GM23338 (cell line): ENCODE data around the gene TBC1D5. TPM values are rescaled to one million over a fixed set of nuclear protein-coding genes. Genes with fewer than 3 reads are reported as not detected.

ENCODE experiments used
- ATAC-seq: fragments of 200-7000 bp; cut with Tn5 transposase; 3 replicates; pipeline ENCODE4 v1.9.1; 2020
- DNase-seq: peaks from one replicate; pipeline ENCODE4 v3.0.0-alpha.2; 2015; ENCODE audit warnings: low spot score
- H2AFZ ChIP-seq: fragments of 200-600 bp; sonication (generic); 2 replicates; pipeline ENCODE4 v1.8.0; 2016; ENCODE audit warnings: antibody characterized with exemption, mild to moderate bottlenecking, moderate library complexity
- H3F3A ChIP-seq: fragments of 200-600 bp; sonication (generic); replicated peaks from 2 replicates; pipeline ENCODE4 v1.8.0; 2017; ENCODE audit warnings: antibody characterized with exemption, mixed run types, low read depth
- H3K27ac ChIP-seq: fragments of 200-600 bp; sonication (generic); 2 replicates; pipeline ENCODE4 v1.6.1; 2016; ENCODE audit warnings: low read depth
- H3K27me3 ChIP-seq: fragments of 200-600 bp; sonication (generic); 2 replicates; pipeline ENCODE4 v1.8.0; 2016; ENCODE audit warnings: mild to moderate bottlenecking, mixed run types, moderate library complexity; ENCODE audit not compliant: insufficient read depth
- H3K36me3 ChIP-seq: fragments of 200-600 bp; sonication (generic); 2 replicates; pipeline ENCODE4 v1.8.0; 2016; ENCODE audit warnings: mild to moderate bottlenecking; ENCODE audit not compliant: insufficient read depth
- H3K4me1 ChIP-seq: fragments of 200-600 bp; sonication (generic); 2 replicates; pipeline ENCODE4 v1.8.0; 2016; ENCODE audit warnings: mild to moderate bottlenecking, moderate library complexity; ENCODE audit not compliant: insufficient read depth
- H3K4me2 ChIP-seq: fragments of 200-600 bp; sonication (generic); 2 replicates; pipeline ENCODE4 v1.7.1; 2017; ENCODE audit warnings: mixed run types
- H3K4me3 ChIP-seq: fragments of 200-600 bp; sonication (generic); 2 replicates; pipeline ENCODE4 v1.6.1; 2016; ENCODE audit warnings: mixed run types
- H3K79me2 ChIP-seq: fragments of 200-600 bp; sonication (generic); replicated peaks from 2 replicates; pipeline ENCODE4 v1.8.0; 2017; ENCODE audit warnings: mild to moderate bottlenecking; ENCODE audit not compliant: insufficient read depth
- H3K9me2 ChIP-seq: fragments of 200-600 bp; sonication (generic); 2 replicates; pipeline ENCODE4 v1.8.0; 2017; ENCODE audit not compliant: insufficient read depth
- H4K20me1 ChIP-seq: fragments of 200-600 bp; sonication (generic); replicated peaks from 2 replicates; pipeline ENCODE4 v1.8.0; 2017; ENCODE audit warnings: mild to moderate bottlenecking; ENCODE audit not compliant: insufficient read depth
- H3K27ac Mint-ChIP-seq: 2 replicates; pipeline ENCODE4 v1.8.0; 2020; ENCODE audit warnings: inconsistent platforms, mild to moderate bottlenecking, moderate library complexity, mixed read lengths
- H3K27me3 Mint-ChIP-seq: 3 replicates; pipeline ENCODE4 v1.8.0; 2022; ENCODE audit warnings: low read depth, mild to moderate bottlenecking, moderate library complexity, mixed read lengths, inconsistent platforms; ENCODE audit not compliant: insufficient read depth, poor library complexity
- H3K36me3 Mint-ChIP-seq: 3 replicates; pipeline ENCODE4 v1.8.0; 2021; ENCODE audit warnings: low read depth, mild to moderate bottlenecking, inconsistent platforms, moderate library complexity, mixed read lengths
- H3K4me1 Mint-ChIP-seq: 3 replicates; pipeline ENCODE4 v1.8.0; 2020; ENCODE audit warnings: mild to moderate bottlenecking, inconsistent platforms, mixed read lengths
- H3K4me3 Mint-ChIP-seq: 3 replicates; pipeline ENCODE4 v1.8.0; 2021; ENCODE audit warnings: moderate library complexity, mild to moderate bottlenecking, inconsistent platforms, mixed read lengths
- H3K9me3 Mint-ChIP-seq: 3 replicates; pipeline ENCODE4 v1.8.0; 2020; ENCODE audit warnings: moderate library complexity, mild to moderate bottlenecking, inconsistent platforms, mixed read lengths
- CREB1 ChIP-seq: fragments of 250-450 bp; sonication (Bioruptor Pico); IDR thresholded peaks from 2 replicates; pipeline ENCODE4 v1.5.0; 2020; ENCODE audit warnings: low read depth, mild to moderate bottlenecking, moderate library complexity
- CTCF ChIP-seq, 2 experiments: fragments of 200-600 bp in 1 of 2; sonication (generic) in 1 of 2; conservative IDR thresholded peaks; 2 replicates each; pipeline versions ENCODE4 v1.5.1 to v1.6.1; 2016 to 2017; ENCODE audit warnings: antibody characterized with exemption in 2 of 2, low read depth in 2 of 2, mild to moderate bottlenecking in 2 of 2, moderate library complexity in 1 of 2
- EZH2 ChIP-seq: fragments of 200-600 bp; sonication (generic); IDR thresholded peaks from one replicate; pipeline ENCODE4 v1.8.0; 2017; ENCODE audit warnings: antibody characterized with exemption, mild to moderate bottlenecking, low read depth; ENCODE audit not compliant: unreplicated experiment
- EZH2phosphoT487 ChIP-seq: fragments of 200-600 bp; sonication (generic); IDR thresholded peaks from one replicate; pipeline ENCODE4 v1.8.1; 2018; ENCODE audit warnings: antibody characterized with exemption; ENCODE audit not compliant: unreplicated experiment
- JUNB ChIP-seq: IDR thresholded peaks from one replicate; pipeline ENCODE4 v1.6.1; 2016; ENCODE audit warnings: antibody characterized with exemption; ENCODE audit not compliant: unreplicated experiment
- NANOG ChIP-seq: IDR thresholded peaks from 2 replicates; pipeline ENCODE4 v1.6.1; 2016; ENCODE audit warnings: antibody characterized with exemption, borderline replicate concordance
- POLR2AphosphoS5 ChIP-seq: IDR thresholded peaks from 2 replicates; pipeline ENCODE4 v1.6.1; 2016; ENCODE audit warnings: antibody characterized with exemption, low read depth
- REST ChIP-seq: IDR thresholded peaks from one replicate; pipeline ENCODE4 v1.6.1; 2018; ENCODE audit warnings: antibody characterized with exemption; ENCODE audit not compliant: unreplicated experiment
- STAT1 ChIP-seq: IDR thresholded peaks from one replicate; pipeline ENCODE4 v1.6.1; 2016; ENCODE audit warnings: antibody characterized with exemption; ENCODE audit not compliant: unreplicated experiment
- ZNF114 ChIP-seq: fragments of 250-450 bp; sonication (Bioruptor Pico); IDR thresholded peaks from 2 replicates; pipeline ENCODE4 v1.5.0; 2020; ENCODE audit warnings: mild to moderate bottlenecking, moderate library complexity
- ZNF331 ChIP-seq: fragments of 250-450 bp; sonication (Bioruptor Pico); IDR thresholded peaks from 2 replicates; pipeline ENCODE4 v1.5.0; 2020; ENCODE audit warnings: low read depth, mild to moderate bottlenecking, moderate library complexity
- ZNF462 ChIP-seq: fragments of 250-450 bp; sonication (Bioruptor Pico); IDR thresholded peaks from 2 replicates; pipeline ENCODE4 v1.5.0; 2020; ENCODE audit warnings: mild to moderate bottlenecking, moderate library complexity
- polyA plus RNA-seq: library from polyadenylated mRNA; unstranded; fragments of >200 nt; fragmentation: Nextera tagmentation; extraction: Ambion mirVana; gene quantifications from 2 replicates; pipeline ENCODE4 v1.2.1, GENCODE V29; 2016
- total RNA-seq: library from RNA; depleted of rRNA; stranded (reverse); fragments of >200 nt; shearing (Covaris generic); gene quantifications from 2 replicates; pipeline ENCODE4 v1.2.3, GENCODE V29; 2014
- TF ChIP-seq, protein P1 (sequence below): IDR thresholded peaks from 2 replicates; pipeline ENCODE4 v1.6.1; 2016; ENCODE audit warnings: antibody characterized with exemption

Gene TBC1D5
- total and polyA plus RNA-seq, 2 experiments from 2014 or later, result 21.8 to 48.1 TPM

DNA sequence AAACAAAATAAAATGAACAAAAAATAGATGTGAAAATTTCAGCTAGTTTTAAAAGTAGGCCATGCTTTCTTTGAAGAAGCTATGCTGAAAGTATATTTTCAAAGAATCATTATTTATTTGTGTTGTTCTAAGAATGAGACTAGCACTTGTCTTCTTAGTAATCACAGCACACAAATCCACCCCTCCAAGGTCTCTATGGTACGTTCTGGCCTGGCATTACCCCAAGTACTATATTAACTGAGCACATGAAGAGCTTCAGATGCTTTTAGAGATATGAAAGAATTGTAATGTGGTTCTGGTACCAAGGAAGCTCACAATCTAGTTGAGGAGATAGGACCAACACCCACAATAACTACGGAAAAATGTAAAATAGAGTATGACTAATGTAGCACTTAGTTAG, 441.2 kb downstream of the TBC1D5 start:
- ATAC-seq (no peak), DNase-seq (no peak)
- H3K79me2 ChIP-seq, result no peaks in the 10 kb centered on the region
- H2AFZ ChIP-seq, result no peak overlapping the region
- H3K4me2 ChIP-seq, result no peak overlapping the region
- no peak overlapping the region for H3K27ac ChIP-seq
- no peaks in the 10 kb centered on the region for H3K27me3 ChIP-seq
- no peaks in the 10 kb centered on the region for H3K36me3 ChIP-seq
- Mint-ChIP-seq H3K36me3 (no peaks in the 10 kb centered on the region), H3K27ac (no peak overlapping the region), H3K27me3 (peaks cover 1% of the 10 kb centered on the region), H3K9me3 (no peaks in the 10 kb centered on the region), H3K4me3 (no peak overlapping the region), H3K4me1 (no peaks in the 10 kb centered on the region)
- no peaks in the 10 kb centered on the region for H3K4me1 ChIP-seq
- TF ChIP-seq EZH2phosphoT487, result no peak
- TF ChIP-seq ZNF462, result no peak
- TF ChIP-seq EZH2, result no peak
- no peak for TF ChIP-seq ZNF114 (CRISPR knock-in tag)
- TF ChIP-seq STAT1, result no peak
- TF ChIP-seq REST, result no peak
- TF ChIP-seq POLR2AphosphoS5, result no peak
- TF ChIP-seq JUNB, result no peak
- no peak for TF ChIP-seq CTCF (conservative IDR thresholded peaks at IDR 0.05; ENCODE audit: low read depth in 2 of 2)
- TF ChIP-seq, protein P1, sequence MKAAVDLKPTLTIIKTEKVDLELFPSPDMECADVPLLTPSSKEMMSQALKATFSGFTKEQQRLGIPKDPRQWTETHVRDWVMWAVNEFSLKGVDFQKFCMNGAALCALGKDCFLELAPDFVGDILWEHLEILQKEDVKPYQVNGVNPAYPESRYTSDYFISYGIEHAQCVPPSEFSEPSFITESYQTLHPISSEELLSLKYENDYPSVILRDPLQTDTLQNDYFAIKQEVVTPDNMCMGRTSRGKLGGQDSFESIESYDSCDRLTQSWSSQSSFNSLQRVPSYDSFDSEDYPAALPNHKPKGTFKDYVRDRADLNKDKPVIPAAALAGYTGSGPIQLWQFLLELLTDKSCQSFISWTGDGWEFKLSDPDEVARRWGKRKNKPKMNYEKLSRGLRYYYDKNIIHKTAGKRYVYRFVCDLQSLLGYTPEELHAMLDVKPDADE, result no peak
- TF ChIP-seq NANOG, result no peak
- no peak for TF ChIP-seq CREB1 (CRISPR knock-in tag)
- TF ChIP-seq ZNF331 (CRISPR knock-in tag), result no peak
- no peaks in the 10 kb centered on the region for H3K9me2 ChIP-seq
- no peak overlapping the region for H3K4me3 ChIP-seq
- H4K20me1 ChIP-seq, result no peaks in the 10 kb centered on the region
- no peaks in the 10 kb centered on the region for H3F3A ChIP-seq
